ENCODE results near the gene PHF20.
"Not testable (repeated sequence)": the region's sequence is repeated elsewhere in the genome, so short reads cannot be mapped to it uniquely, and the experiment has no call there.

DNA sequence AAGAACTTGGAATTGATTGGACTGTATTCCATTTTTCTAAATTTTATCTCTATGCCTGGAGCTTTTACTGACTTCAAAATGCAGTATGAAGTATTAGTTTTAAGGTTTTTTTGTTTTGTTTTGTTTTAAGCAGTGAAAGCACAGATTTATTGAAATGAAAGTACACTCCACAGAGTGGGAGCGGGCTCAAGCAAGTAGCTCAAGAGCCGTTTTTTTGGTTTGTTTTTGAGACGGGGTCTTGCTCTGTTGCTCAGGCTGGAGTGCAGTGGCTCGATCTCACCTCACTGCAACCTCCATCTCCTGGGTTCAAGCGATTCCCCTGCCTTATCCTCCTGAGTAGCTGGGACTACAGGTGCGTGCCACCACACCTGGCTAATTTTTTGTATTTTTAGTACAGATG lies 72.1 kb downstream of the PHF20 start:
- not testable (repeated sequence) for TF ChIP-seq CTCF, POLR2A (IDR thresholded peaks at IDR 0.05)

All from esophagus squamous epithelium (tissue), 4 donors.